PC-3 (cell line): ENCODE measurements around the gene SERHL2. TPM values are rescaled to one million over a fixed set of nuclear protein-coding genes. Genes with fewer than 3 reads are reported as not detected.

Source experiments
- ATAC-seq: fragments of 200-7000 bp; cut with Tn5 transposase; 2 replicates; pipeline ENCODE4 v1.9.1; 2020; ENCODE audit warnings: mild to moderate bottlenecking, moderate library complexity
- BruUV-seq: library from RNA; stranded (reverse); fragments of 400-500 nt; replicated peaks from 2 replicates; lab custom pipeline; 2021; lab: Mats Ljungman, UMichigan
- CTCF ChIA-PET: fragments of 300-600 bp; sonication (Branson Sonifier 250); formaldehyde crosslinking; loops from one replicate; lab custom pipeline; 2022; ENCODE audit warnings: antibody characterized with exemption; lab: Charles Lee
- POLR2A ChIA-PET: fragments of 300-600 bp; sonication (Branson Sonifier 250); formaldehyde crosslinking; loops from one replicate; lab custom pipeline; 2022; ENCODE audit warnings: antibody characterized with exemption; ENCODE audit not compliant: unreplicated experiment; lab: Charles Lee
- DNase-seq: peaks from one replicate; pipeline ENCODE4 v3.0.0-alpha.2; 2015
- H2AFZ ChIP-seq: fragments of 300-600 bp; sonication (generic); 2 replicates; pipeline ENCODE4 v1.6.0; 2016; ENCODE audit warnings: antibody characterized with exemption, low read length
- H3F3A ChIP-seq: fragments of 300-600 bp; sonication (generic); one replicate; pipeline ENCODE4 v1.6.0; 2017; ENCODE audit warnings: antibody characterized with exemption, low read length, control low read depth, mild to moderate bottlenecking; ENCODE audit not compliant: unreplicated experiment
- H3K27ac ChIP-seq: fragments of 300-600 bp; sonication (generic); 2 replicates; pipeline ENCODE4 v1.5.1; 2016; ENCODE audit warnings: mild to moderate bottlenecking, low read length
- H3K27me3 ChIP-seq: fragments of 300-600 bp; sonication (generic); 2 replicates; pipeline ENCODE4 v1.6.1; 2016; ENCODE audit warnings: low read length, mixed read lengths
- H3K36me3 ChIP-seq: fragments of 300-600 bp; sonication (generic); 2 replicates; pipeline ENCODE4 v1.6.1; 2016; ENCODE audit warnings: low read depth, mixed run types, low read length, mixed read lengths
- H3K4me1 ChIP-seq: fragments of 300-600 bp; sonication (generic); 2 replicates; pipeline ENCODE4 v1.5.1; 2016; ENCODE audit warnings: low read length; ENCODE audit not compliant: insufficient read depth
- H3K4me2 ChIP-seq: fragments of 300-600 bp; sonication (generic); 2 replicates; pipeline ENCODE4 v1.6.0; 2016; ENCODE audit warnings: low read length
- H3K4me3 ChIP-seq: fragments of 300-600 bp; sonication (generic); 2 replicates; pipeline ENCODE4 v1.5.1; 2016; ENCODE audit warnings: mild to moderate bottlenecking, low read length, mixed read lengths
- H3K79me2 ChIP-seq: fragments of 300-600 bp; sonication (generic); 2 replicates; pipeline ENCODE4 v1.6.1; 2017; ENCODE audit warnings: low read length, mixed read lengths
- H3K9ac ChIP-seq: fragments of 300-600 bp; sonication (generic); 2 replicates; pipeline ENCODE4 v1.6.0; 2016; ENCODE audit warnings: mild to moderate bottlenecking, low read length
- H3K9me2 ChIP-seq: fragments of 300-600 bp; sonication (generic); replicated peaks from 2 replicates; pipeline ENCODE4 v1.6.1; 2016; ENCODE audit warnings: mixed run types, low read length, mixed read lengths
- H3K9me3 ChIP-seq: fragments of 300-600 bp; sonication (generic); 2 replicates; pipeline ENCODE4 v1.6.1; 2016; ENCODE audit warnings: low read length, mixed read lengths
- H4K20me1 ChIP-seq: fragments of 300-600 bp; sonication (generic); 2 replicates; pipeline ENCODE4 v1.6.1; 2016; ENCODE audit warnings: low read length, mixed read lengths
- CTCF ChIP-seq: fragments of 300-600 bp; sonication (generic); conservative IDR thresholded peaks from 2 replicates; pipeline ENCODE4 v1.5.1; 2017; ENCODE audit warnings: antibody characterized with exemption, low read depth, mild to moderate bottlenecking, low read length
- EZH2 ChIP-seq: fragments of 300-600 bp; sonication (generic); IDR thresholded peaks from one replicate; pipeline ENCODE4 v1.6.1; 2017; ENCODE audit warnings: antibody characterized with exemption, mild to moderate bottlenecking, low read length; ENCODE audit not compliant: unreplicated experiment
- EZH2phosphoT487 ChIP-seq: fragments of 300-600 bp; sonication (generic); IDR thresholded peaks from 2 replicates; pipeline ENCODE4 v1.6.1; 2018; ENCODE audit warnings: mild to moderate bottlenecking, antibody characterized with exemption, low read length, borderline replicate concordance
- intact Hi-C: fragments of 100-400 bp; cut with micrococcal nuclease; formaldehyde crosslinking; loops from 2 replicates; pipeline ENCODE4 v1.9.0; 2023
- total RNA-seq: library from RNA; depleted of rRNA; stranded (reverse); fragments of >200 nt; gene quantifications from 2 replicates; pipeline ENCODE4 v1.2.3, GENCODE V29; 2014

The SERHL2 gene
- total RNA-seq, 1 experiment from 2014 or later: 5.4 TPM

- H3K4me2 ChIP-seq: no peak overlapping the region
- H3K79me2 ChIP-seq: peaks cover 80% of the 10 kb centered on the region
- H3K4me1 ChIP-seq: peaks cover 17% of the 10 kb centered on the region
- no peaks in the 10 kb centered on the region for H3F3A ChIP-seq
- intact Hi-C loops: no loop called here
- no peak overlapping the region for H3K27ac ChIP-seq
- no peak overlapping the region for H2AFZ ChIP-seq
- H4K20me1 ChIP-seq: peaks cover 24% of the 10 kb centered on the region; the same call in 1 of the 2 replicates
- BruUV-seq: no TSS peak
- TF ChIP-seq CTCF: no peak
- no peak for TF ChIP-seq EZH2phosphoT487
- TF ChIP-seq EZH2: no peak
- ChIA-PET CTCF (no interaction called here), POLR2A (no interaction called here)
- no peak overlapping the region for H3K4me3 ChIP-seq
- H3K9ac ChIP-seq: no peak overlapping the region
- peaks cover 10% of the 10 kb centered on the region; the same call in 1 of the 2 replicates for H3K36me3 ChIP-seq
- H3K27me3 ChIP-seq: no peaks in the 10 kb centered on the region
- H3K9me2 ChIP-seq: no peaks in the 10 kb centered on the region
- no peaks in the 10 kb centered on the region for H3K9me3 ChIP-seq
- ATAC-seq: no peak
- DNase-seq: no peak
Measured at GRCh38 chr22:42610186-42610585, 56.4 kb downstream of the SERHL2 start.

- intact Hi-C loops: no loop called here
- Histone ChIP-seq H3K4me2 (no peak overlapping the region), H3K4me1 (peaks cover 17% of the 10 kb centered on the region), H4K20me1 (peaks cover 24% of the 10 kb centered on the region; the same call in 1 of the 2 replicates), H3K27ac (no peak overlapping the region), H3K36me3 (peaks cover 10% of the 10 kb centered on the region; the same call in 1 of the 2 replicates), H2AFZ (no peak overlapping the region), H3K9me2 (no peaks in the 10 kb centered on the region), H3K79me2 (peaks cover 72% of the 10 kb centered on the region), H3K9me3 (no peaks in the 10 kb centered on the region), H3F3A (no peaks in the 10 kb centered on the region), H3K9ac (no peak overlapping the region), H3K27me3 (no peaks in the 10 kb centered on the region), H3K4me3 (no peak overlapping the region)
- ATAC-seq: no peak
- ChIA-PET CTCF (no interaction called here), POLR2A (no interaction called here)
- no peak for TF ChIP-seq EZH2phosphoT487
- no peak for TF ChIP-seq CTCF
- no peak for TF ChIP-seq EZH2
- no peak for DNase-seq
- BruUV-seq: no TSS peak
Measured at GRCh38 chr22:42611051-42611450, 57.3 kb downstream of the SERHL2 start.

GRCh38 chr22:42612336-42612735 lies 58.6 kb downstream of the SERHL2 start:
- ChIA-PET CTCF (interaction anchor here (1.5 kb wide), 1 partner anchor 208 kb away, joined by 3 read pairs; no protein-coding TSS in a partner anchor), POLR2A (no interaction called here)
- Histone ChIP-seq H3K4me1 (peaks cover 17% of the 10 kb centered on the region), H3K27ac (no peak overlapping the region), H3F3A (no peaks in the 10 kb centered on the region), H3K9ac (no peak overlapping the region), H3K4me2 (peak overlapping the region; percentile 82; the same call in 1 of the 2 replicates), H3K79me2 (peaks cover 64% of the 10 kb centered on the region), H3K27me3 (no peaks in the 10 kb centered on the region), H2AFZ (no peak overlapping the region), H3K9me2 (no peaks in the 10 kb centered on the region), H4K20me1 (peaks cover 24% of the 10 kb centered on the region; the same call in 1 of the 2 replicates), H3K9me3 (no peaks in the 10 kb centered on the region), H3K36me3 (peaks cover 10% of the 10 kb centered on the region; the same call in 1 of the 2 replicates), H3K4me3 (no peak overlapping the region; the same call in 1 of the 2 replicates)
- TF ChIP-seq EZH2 (no peak), EZH2phosphoT487 (no peak), CTCF (no peak)
- DNase-seq (no peak), ATAC-seq (no peak)
- intact Hi-C loops: no loop called here
- no TSS peak for BruUV-seq
